ENCODE results near the gene RNF26.

- TF ChIP-seq CTCF (IDR thresholded peaks at IDR 0.05; ENCODE audit: extremely low read depth in 1 of 2, insufficient read depth in 1 of 2, low read depth in 1 of 2, low read length in 2 of 2), result no peak
- TF ChIP-seq JUN (IDR thresholded peaks at IDR 0.05; ENCODE audit: borderline replicate concordance, insufficient read depth, insufficient read length, low read depth), result no peak
- no peak for TF ChIP-seq FOS (IDR thresholded peaks at IDR 0.05; ENCODE audit: borderline replicate concordance, insufficient read depth, low read length)
- TF ChIP-seq POLR2AphosphoS5 (IDR thresholded peaks at IDR 0.05; ENCODE audit: insufficient read depth, low read depth, low read length), result no peak
- TF ChIP-seq EZH2 (IDR thresholded peaks at IDR 0.05; ENCODE audit: borderline replicate concordance, low read depth, low read length, severe bottlenecking), result no peak
- TF ChIP-seq POLR2A (IDR thresholded peaks at IDR 0.05; ENCODE audit: low read depth, low read length), result no peak
Observed at GRCh38 chr11:119350302-119350701, 16.0 kb downstream of the RNF26 start.
